ENCODE measurements around the gene CST3. TPM values are rescaled to one million over a fixed set of nuclear protein-coding genes. Genes with fewer than 3 reads are reported as not detected.

CST3 gene
- total RNA-seq, 6 donors from 2014 or later, result 201 to 1,402 (median 970) TPM

- Histone ChIP-seq H3K27me3 (no peaks in the 10 kb centered on the region), H3K4me3 (no peak overlapping the region), H3K9me3 (no peaks in the 10 kb centered on the region), H3K4me1 (peaks cover 10 to 19% (median 18%) of the 10 kb centered on the region in 4 donors), H3K36me3 (no peaks in the 10 kb centered on the region), H3K27ac (no peak overlapping the region)
- WGBS, 2 donors, result 87 to 94% methylated on average over 2 of the region's 2 CpGs
- TF ChIP-seq POLR2AphosphoS5 (IDR thresholded peaks at IDR 0.05) (no peak), POLR2A (IDR thresholded peaks at IDR 0.05) (no peak), CTCF (IDR thresholded peaks at IDR 0.05) (no peak), EP300 (IDR thresholded peaks at IDR 0.05) (no peak)
- DNase-seq (no peak), ATAC-seq (ENCODE audit: low FRiP score in 2 of 2) (no peak)
These were observed 16.2 kb upstream of the CST3 start for GRCh38 chr20:23654000-23654399.

- peak in 1 of 2 donors; percentile 38 for ATAC-seq (ENCODE audit: low FRiP score in 2 of 2)
These were observed 15.7 kb upstream of the CST3 start for GRCh38 chr20:23653400-23653938.

GRCh38 chr20:23652926-23653325 is 15.2 kb upstream of the CST3 start:
- H3K27me3 ChIP-seq, result no peaks in the 10 kb centered on the region
- no peak overlapping the region for H3K4me3 ChIP-seq
- ATAC-seq (ENCODE audit: low FRiP score in 2 of 2), result no peak
- DNase-seq, result no peak
- H3K36me3 ChIP-seq, result no peaks in the 10 kb centered on the region
- H3K9me3 ChIP-seq, result no peaks in the 10 kb centered on the region
- TF ChIP-seq CTCF (IDR thresholded peaks at IDR 0.05), result no peak
- no peak for TF ChIP-seq POLR2AphosphoS5 (IDR thresholded peaks at IDR 0.05)
- no peak for TF ChIP-seq EP300 (IDR thresholded peaks at IDR 0.05)
- TF ChIP-seq POLR2A (IDR thresholded peaks at IDR 0.05), result no peak
- no peak overlapping the region for H3K27ac ChIP-seq
- WGBS, 2 donors, result 83% methylated on average over 2 of the region's 2 CpGs; no CpG with 5 or more reads in 1 of the 2 donors
- peaks cover 10 to 19% (median 18%) of the 10 kb centered on the region in 4 donors for H3K4me1 ChIP-seq

More at GRCh38 chr20:23653400-23653938, 15.7 kb upstream of the CST3 start:
- Histone ChIP-seq H3K27ac (no peak overlapping the region), H3K4me1 (peaks cover 10 to 19% (median 18%) of the 10 kb centered on the region in 4 donors), H3K4me3 (no peak overlapping the region), H3K36me3 (no peaks in the 10 kb centered on the region), H3K27me3 (no peaks in the 10 kb centered on the region), H3K9me3 (no peaks in the 10 kb centered on the region)
- no peak for DNase-seq
- TF ChIP-seq CTCF (IDR thresholded peaks at IDR 0.05) (no peak), EP300 (IDR thresholded peaks at IDR 0.05) (no peak), POLR2AphosphoS5 (IDR thresholded peaks at IDR 0.05) (no peak), POLR2A (IDR thresholded peaks at IDR 0.05) (no peak)
- whole genome bisulfite sequencing, 2 donors, result 86 to 91% methylated on average over 1 to 3 of the region's 3 CpGs

GRCh38 chr20:23652371-23652770 is 14.6 kb upstream of the CST3 start:
- ATAC-seq (ENCODE audit: low FRiP score in 2 of 2) (no peak), DNase-seq (no peak)
- Histone ChIP-seq H3K27ac (no peak overlapping the region), H3K9me3 (no peaks in the 10 kb centered on the region), H3K4me3 (no peak overlapping the region), H3K36me3 (no peaks in the 10 kb centered on the region), H3K4me1 (peaks cover 10 to 19% (median 18%) of the 10 kb centered on the region in 4 donors), H3K27me3 (no peaks in the 10 kb centered on the region)
- no peak for TF ChIP-seq POLR2A (IDR thresholded peaks at IDR 0.05)

GRCh38 chr20:23651117-23651516 is 13.4 kb upstream of the CST3 start:
- Histone ChIP-seq H3K4me1 (peaks cover 10 to 16% (median 13%) of the 10 kb centered on the region in 4 donors), H3K9me3 (no peaks in the 10 kb centered on the region), H3K4me3 (no peak overlapping the region), H3K27ac (no peak overlapping the region), H3K36me3 (no peaks in the 10 kb centered on the region), H3K27me3 (no peaks in the 10 kb centered on the region)
- ATAC-seq (ENCODE audit: low FRiP score in 2 of 2) (no peak), DNase-seq (no peak)
- WGBS, 2 donors, result 86 to 91% methylated on average over 2 of the region's 2 CpGs
- no peak for TF ChIP-seq POLR2A (IDR thresholded peaks at IDR 0.05)
- no peak for TF ChIP-seq EP300 (IDR thresholded peaks at IDR 0.05)
- TF ChIP-seq CTCF (IDR thresholded peaks at IDR 0.05), result no peak
- TF ChIP-seq POLR2AphosphoS5 (IDR thresholded peaks at IDR 0.05), result no peak
